GM21423 (cell line): ENCODE measurements around the gene SLC38A7.
"Not testable (repeated sequence)": the region's sequence is repeated elsewhere in the genome, so short reads cannot be mapped to it uniquely, and the experiment has no call there.

Experiments used
- ATAC-seq: cut with Tn5 transposase; IDR thresholded peaks from one replicate; pipeline ENCODE4 v1.9.1; 2021; ENCODE audit warnings: mild to moderate bottlenecking, moderate library complexity; ENCODE audit not compliant: unreplicated experiment

The SLC38A7 gene, protein sequence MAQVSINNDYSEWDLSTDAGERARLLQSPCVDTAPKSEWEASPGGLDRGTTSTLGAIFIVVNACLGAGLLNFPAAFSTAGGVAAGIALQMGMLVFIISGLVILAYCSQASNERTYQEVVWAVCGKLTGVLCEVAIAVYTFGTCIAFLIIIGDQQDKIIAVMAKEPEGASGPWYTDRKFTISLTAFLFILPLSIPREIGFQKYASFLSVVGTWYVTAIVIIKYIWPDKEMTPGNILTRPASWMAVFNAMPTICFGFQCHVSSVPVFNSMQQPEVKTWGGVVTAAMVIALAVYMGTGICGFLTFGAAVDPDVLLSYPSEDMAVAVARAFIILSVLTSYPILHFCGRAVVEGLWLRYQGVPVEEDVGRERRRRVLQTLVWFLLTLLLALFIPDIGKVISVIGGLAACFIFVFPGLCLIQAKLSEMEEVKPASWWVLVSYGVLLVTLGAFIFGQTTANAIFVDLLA

GRCh38 chr16:58684354-58685083 is at the start of gene SLC38A7:
TSS of gene SLC38A7 (minus strand) at chr16:58684770. CDS start at chr16:58680126, 4,644 bp downstream.
- ATAC-seq = peak; percentile 97

DNA sequence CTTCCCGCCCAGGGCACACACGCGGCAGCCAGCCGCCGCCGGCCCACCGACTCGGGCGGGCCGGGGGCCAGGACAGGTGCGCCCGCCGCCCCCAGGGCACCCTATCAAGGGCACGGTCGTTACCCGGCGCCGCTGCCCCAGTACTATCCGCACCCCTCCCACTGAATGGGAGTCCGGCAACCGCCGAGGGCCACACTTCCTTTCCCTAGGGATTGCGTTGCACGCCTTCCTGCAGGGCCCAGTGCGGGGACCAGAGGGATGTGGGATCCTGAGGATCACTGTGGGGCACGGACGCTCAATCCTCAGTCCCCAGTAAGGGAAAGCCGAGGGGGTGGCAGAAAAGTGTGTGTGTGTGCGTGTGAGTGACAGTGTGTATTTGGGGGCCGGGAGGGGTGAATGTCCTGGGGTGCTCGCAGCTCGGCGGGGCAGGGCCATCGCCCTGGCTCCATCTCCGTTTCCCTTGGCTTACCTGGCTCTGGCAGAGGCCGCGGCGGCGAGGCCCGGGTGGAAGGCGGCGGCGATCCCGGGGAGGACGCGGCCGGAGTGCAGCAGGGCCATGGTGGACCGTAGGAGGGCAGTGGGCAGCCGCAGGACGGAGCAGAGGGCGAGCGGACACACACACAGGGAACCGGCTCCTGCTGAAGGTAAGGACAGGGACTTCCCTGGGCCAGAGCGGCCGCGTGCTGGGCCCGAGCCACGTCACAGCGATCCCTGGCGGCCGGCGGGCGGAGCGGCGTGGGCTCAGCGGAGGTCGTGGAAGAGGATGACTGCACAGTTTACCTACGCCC is 49.3 kb upstream of the SLC38A7 start, which contains the start of gene GOT2:
Gene GOT2 (minus strand): TSS at position 646 of the 788 bp plus-strand sequence. CDS start 88 bp downstream, at position 558.
- peak; percentile 95 for ATAC-seq

DNA sequence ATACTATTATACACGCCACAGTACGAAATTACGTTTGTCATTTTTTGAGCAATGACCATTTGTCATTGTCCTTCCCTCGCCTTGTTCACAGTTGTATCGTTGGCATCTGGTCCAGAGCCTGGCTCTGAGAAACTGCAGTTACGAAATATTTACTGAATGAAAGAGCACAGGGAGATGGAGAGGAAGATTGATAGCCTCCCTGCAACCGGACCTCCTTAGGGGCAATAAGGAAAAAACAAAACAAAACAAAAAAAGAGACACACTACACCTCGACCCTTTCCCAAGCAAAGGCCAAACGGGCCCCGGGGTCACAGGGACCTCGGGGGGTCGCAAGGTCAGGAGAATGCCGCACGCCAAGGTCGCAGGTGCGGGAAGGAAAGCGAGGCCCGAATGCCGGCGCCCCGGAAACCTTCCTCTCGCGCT is 48.7 kb upstream of the SLC38A7 start:
- ATAC-seq = no peak

DNA sequence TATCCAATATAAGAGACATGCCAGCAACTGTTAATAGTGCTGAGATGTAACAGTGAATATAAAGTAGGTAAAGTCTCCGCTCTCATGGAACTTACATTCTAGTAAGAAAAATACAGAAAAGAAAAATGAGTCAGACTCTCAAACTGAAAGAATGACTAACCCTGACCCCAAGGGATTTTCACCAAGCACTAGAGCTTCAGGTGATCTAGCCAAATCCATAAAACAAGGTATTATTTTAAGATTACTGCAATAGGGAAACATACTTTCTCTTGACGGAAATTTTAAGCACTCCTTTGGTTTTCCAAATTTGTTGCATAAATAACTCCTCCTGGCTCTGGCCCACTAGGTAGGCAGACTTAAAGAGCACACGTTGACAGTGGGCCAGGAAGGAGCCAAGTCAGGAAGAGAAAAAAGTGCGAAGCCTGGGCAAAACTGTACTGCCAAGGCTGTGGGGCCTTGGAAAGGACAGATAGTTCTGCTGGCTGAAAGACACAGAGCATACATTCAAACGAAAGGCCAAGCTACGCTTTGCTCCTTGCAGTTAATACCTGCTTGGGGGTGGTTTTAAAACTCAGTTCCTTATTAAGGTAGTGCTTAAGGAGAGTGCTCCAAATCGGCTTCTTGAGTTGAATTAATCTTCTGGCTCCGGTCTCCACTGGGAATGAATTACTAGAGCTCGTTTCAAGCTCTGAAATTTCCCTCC is 48.1 kb upstream of the SLC38A7 start:
- peak; percentile 43 for ATAC-seq

- ATAC-seq = no peak
These were observed 46.3 kb upstream of the SLC38A7 start for GRCh38 chr16:58730724-58731370.

DNA sequence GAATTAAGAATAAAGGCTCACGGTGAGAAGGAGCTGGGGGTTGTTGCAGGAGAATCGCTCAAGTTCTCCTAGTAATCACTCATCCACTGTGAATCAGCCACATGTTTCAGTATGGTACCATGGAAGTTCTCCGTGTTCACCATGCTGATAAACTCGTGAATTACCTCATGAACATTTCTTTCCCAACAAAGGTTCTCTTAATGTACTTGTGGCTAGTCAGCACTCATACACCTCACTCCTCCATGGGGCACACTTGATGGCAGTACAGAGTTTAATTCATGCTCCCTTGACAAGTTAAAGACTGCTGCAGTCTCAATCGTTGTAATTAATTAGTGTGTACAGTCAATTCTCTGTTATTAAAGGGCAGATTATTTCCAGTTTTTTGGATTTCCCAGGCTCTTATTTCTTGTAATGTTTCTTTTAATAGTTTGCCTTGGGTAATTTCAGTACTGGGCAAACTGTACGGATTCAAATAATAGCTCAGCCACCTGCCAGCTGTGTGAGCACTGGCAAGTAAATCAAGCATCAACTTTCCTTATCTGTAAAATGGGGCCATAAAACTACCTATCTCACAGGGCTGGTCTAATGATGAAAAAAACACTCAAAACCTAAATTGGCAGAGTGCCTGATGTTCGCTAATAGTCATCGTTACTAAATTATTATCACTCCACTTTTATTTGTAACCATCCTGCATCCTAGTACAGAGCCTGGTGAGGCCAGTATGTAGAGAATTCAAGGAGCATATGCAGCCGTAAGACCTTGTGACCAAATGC is 43.4 kb upstream of the SLC38A7 start:
- ATAC-seq = no peak

DNA sequence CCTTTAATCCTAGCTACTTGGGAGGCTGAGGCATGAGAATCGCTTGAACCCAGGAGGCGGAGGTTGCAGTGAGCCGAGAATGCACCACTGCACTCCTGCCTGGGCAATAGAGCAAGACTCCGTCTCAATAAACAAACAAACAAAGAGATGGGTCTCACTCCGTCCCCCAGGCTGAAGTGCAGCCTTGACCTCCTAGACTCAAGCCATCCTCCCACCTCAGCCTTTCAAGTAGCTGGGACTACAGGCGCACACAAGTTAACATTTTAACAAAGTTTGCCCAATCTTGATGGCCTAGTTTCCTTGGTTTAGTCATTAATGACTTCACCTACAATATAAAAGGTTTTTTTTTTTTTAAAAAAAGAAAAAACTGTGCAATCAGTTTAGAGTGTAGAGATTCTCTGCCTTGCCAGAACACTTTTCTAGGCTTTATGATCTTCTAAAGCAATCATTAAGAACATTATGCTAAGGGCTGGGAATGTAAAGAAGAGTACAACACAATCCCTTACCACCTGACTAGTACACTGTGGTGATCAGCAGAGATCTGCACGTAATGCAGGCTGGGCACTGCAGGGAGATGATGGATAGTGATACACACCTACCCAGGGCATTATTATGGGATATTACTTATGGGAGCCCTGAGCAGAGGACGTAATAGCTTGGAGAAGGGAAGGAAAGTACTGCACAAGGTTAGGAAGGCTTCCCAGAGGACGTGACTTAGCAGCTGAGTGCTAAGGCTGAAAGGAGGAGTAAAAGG is 42.6 kb upstream of the SLC38A7 start:
- ATAC-seq = no peak

- ATAC-seq = no peak
These were observed 38.5 kb upstream of the SLC38A7 start for GRCh38 chr16:58723109-58723508.

DNA sequence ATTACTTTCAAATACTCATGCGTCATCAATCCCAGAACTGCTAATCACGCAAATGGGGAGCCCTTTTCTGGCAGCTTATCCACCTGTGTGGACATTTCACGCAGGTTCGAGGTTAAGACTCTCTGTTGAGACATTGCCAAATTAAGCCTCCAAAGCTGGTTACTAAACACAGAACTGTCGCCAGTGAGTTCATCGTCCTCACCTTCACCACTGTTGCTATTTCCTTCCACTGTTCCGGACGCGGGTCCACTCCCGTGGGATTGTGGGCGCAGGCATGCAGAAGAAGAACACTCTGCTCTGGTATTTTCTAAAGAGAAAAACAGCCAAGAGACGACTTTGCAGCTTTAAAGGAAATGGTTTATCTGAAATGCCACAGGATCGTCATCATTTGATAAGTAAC is 33.4 kb upstream of the SLC38A7 start:
- ATAC-seq = no peak

DNA sequence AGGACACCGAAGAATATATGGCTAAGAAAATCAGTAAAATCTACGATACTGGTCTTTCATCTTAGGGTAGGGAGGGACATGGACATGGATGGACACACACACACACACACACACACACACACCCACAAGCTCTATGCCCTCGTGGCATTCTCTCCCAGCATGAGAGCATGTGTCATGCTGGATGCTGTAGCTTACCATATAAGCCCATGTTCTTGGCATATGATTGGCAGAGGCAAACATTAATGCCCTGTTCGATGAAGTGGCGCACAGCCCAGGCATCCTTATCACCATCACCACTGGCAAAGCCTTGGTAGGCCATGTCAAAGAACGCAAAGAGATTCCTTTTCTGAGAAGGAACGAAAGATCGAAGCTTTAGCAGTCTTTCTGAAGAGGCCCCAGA is 31.9 kb upstream of the SLC38A7 start:
- ATAC-seq = no peak

- no peak for ATAC-seq
These were observed 29.2 kb upstream of the SLC38A7 start for GRCh38 chr16:58713742-58714141.

DNA sequence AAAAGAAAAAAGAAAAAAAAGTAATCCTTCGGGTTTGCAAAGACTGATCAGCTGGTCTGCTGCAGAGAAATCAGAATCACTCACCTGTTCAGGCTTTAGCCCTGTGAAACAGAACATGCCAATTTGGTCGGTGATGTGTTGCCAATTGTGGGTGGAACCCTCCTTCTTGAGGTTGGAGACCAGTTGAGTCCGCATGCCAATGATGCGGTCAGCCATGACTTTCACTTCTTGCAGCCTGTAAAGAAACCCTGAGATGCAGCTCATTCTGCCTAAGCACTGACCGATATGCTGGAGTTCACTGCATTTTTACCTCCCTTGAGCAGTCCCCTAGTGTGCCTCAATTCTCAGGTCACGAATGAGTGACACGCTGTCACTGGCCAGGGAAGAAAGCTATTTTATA is 24.8 kb upstream of the SLC38A7 start:
- ATAC-seq = no peak

DNA sequence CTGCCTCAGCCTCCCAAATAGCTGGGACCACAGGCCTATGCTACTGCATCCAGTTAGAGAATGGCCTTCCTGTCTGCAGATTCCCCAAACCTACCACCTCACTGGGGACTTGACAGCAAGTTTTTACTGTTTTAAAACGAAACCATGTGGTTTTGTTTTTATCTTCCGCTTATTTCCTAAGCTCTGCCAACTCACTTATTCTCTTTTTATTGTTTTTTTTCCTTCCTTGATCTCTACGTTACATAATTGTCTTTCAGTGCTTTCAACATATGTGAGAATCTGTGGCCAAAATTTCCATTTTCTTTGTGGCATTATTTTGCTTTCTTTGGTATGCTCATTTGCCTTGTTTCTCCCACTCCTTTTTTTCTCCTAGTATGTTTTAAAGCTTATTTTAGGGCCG is 14.6 kb upstream of the SLC38A7 start:
- no peak for ATAC-seq

DNA sequence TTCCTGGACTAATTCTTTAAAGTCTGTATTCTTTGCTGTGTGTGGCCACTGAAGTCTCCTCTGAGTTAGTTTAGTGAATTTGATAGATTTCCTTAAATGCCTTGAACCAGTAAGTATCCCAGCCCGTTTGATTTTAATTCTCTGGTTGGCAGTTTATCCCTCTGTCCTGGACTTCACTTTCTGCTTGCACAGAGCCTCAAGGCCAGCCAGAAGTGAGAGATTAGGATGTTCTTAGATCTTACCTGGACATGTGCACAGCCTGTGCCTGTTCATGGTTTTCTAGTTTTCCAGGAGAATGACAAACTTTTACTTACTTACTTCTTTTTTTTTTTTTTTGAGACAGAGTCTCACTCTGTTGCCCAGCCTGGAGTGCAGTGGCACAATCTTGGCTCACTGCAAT is 10.8 kb upstream of the SLC38A7 start:
- ATAC-seq = no peak

DNA sequence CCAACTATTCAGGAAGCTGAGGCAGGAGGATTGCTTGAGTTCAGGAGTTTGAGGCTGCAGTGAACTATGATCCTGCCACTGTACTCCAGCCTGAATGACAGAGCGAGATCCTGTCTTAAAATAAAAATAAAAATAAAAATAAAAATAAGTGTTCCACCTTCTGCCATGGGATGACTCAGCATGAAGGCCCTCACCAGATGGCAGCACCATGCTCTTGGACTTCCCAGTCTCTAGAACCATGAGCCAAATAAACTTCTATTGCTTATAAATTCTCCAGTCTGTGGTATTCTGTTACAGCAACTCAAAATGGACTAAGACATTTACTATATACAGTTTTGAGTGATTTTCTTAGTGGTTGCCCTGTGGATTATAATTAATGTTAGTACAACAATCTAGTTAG is 7.9 kb upstream of the SLC38A7 start:
- no peak for ATAC-seq

DNA sequence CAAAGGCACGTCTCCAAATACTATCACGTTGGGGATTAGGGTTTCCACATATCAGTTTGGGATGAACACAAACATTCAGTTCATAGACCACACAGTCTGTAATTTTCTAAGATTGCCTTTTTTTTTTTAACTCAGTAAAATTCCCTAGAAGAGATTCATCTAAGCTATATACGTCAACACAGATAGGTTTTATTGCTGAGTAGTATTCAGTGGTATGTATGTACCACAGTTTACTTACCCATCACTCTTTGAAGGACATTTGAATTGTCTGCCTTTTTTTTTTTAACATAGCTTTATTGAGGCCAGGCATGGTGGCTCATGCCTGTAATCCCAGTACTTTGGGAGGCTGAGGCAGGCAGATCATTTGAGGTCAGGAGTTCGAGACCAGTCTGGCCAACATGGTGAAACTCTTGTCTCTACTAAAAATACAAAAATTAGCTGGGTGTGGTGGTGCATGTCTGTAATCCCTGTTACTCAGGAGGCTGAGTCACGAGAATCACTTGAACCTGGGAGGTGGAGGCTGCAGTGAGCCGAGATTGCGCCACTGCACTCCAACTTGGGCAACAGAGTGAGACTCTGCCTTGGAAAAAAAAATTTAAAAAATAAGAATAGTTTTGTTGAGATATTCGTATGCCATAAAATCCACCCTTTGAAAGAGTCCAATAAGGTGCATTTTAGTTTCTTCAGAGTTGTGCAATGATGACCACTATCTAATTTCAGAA is 2.6 kb upstream of the SLC38A7 start:
- not testable (repeated sequence) for ATAC-seq

- no peak for ATAC-seq
These were observed 497 bp upstream of the SLC38A7 start for GRCh38 chr16:58685084-58685449.

DNA sequence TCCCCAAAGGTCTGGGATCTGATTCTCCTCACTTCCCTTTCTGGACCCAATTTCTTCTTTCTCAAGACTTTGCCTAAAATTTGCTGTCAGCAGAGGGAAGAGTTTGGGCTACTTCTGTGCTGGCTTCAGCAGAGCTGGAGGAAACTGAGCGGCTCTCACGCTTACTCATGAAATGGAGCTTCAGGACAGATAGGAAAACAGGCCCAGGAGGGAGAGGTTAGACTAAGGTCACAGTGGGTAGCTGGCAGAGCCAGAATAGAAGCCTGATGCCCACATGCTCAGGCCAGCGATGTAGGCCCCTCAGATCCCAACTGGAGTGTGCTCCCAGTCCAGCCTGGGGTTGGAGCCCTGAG is 593 bp downstream of the SLC38A7 start:
- no peak for ATAC-seq
